Right lobe of liver (tissue), 6 donors: ENCODE results near the gene PAPOLB. TPM values are rescaled to one million over a fixed set of nuclear protein-coding genes. Genes with fewer than 3 reads are reported as not detected.

Experiments
- ATAC-seq, 4 donors: fragments of 200-7000 bp; cut with Tn5 transposase; one replicate each; pipeline ENCODE4 v1.9.1; 2020; ENCODE audit warnings: mild to moderate bottlenecking in 4 of 4, moderate library complexity in 4 of 4
- DNase-seq, 3 donors: peaks; one replicate each; pipeline ENCODE4 v3.0.0-alpha.2; 2020
- H3K27ac ChIP-seq, 3 donors: fragments of 200-600 bp; one replicate each; pipeline ENCODE4 v1.8.0; 2022
- H3K27me3 ChIP-seq, 2 donors: fragments of 200-600 bp; one replicate each; pipeline ENCODE4 v1.8.0; 2022
- H3K36me3 ChIP-seq, 4 donors: fragments of 200-600 bp; sonication (generic) in 1 of 4; one replicate each; pipeline versions ENCODE4 v1.5.1 to v1.8.0; 2017 to 2022; ENCODE audit warnings: control low read depth in 1 of 4
- H3K4me1 ChIP-seq, 4 donors: fragments of 200-600 bp; sonication (generic) in 1 of 4; one replicate each; pipeline versions ENCODE4 v1.5.1 to v1.8.0; 2017 to 2022; ENCODE audit warnings: control low read depth in 1 of 4
- H3K4me3 ChIP-seq, 3 donors: fragments of 200-600 bp; one replicate each; pipeline ENCODE4 v1.8.0; 2022
- H3K9me3 ChIP-seq, 4 donors: fragments of 200-600 bp; sonication (generic) in 1 of 4; one replicate each; pipeline versions ENCODE4 v1.5.1 to v1.8.0; 2017 to 2022; ENCODE audit warnings: control low read depth in 1 of 4
- CTCF ChIP-seq, 4 donors: fragments of 200-600 bp in 3 of 4; fragments of 450-650 bp in 1 of 4; IDR thresholded peaks; one replicate each; pipeline versions ENCODE4 v1.5.1 to v1.8.0; 2016 to 2022; ENCODE audit warnings: antibody characterized with exemption in 4 of 4, mild to moderate bottlenecking in 2 of 4
- POLR2A ChIP-seq: fragments of 450-650 bp; IDR thresholded peaks from one replicate; pipeline ENCODE4 v1.6.1; 2017; ENCODE audit warnings: antibody characterized with exemption, mild to moderate bottlenecking
- WGBS: methylation state at CpG from one replicate; pipeline ENCODE4 v1.1.6; 2018; ENCODE audit warnings: low coverage, low lambda C conversion rate; ENCODE audit not compliant: insufficient coverage; ENCODE audit errors: missing lambda C conversion rate; 5-methylcytosine and 5-hydroxymethylcytosine counted together
- intact Hi-C, 2 donors: fragments of 100-400 bp; cut with DNase I; formaldehyde crosslinking; loops; one replicate each; pipeline versions ENCODE4 v1.11.2 to v1.14.1; 2022
- total RNA-seq, 6 experiments: library from RNA; depleted of rRNA in 2 of 6; stranded (reverse); fragments of >200 nt in 2 of 6; fragmentation: NEBNext Ultra II Directional in 3 of 6; extraction: Animal tissue kit (Norgen Biotek cat#: 25700) in 3 of 6; gene quantifications; one replicate each; pipeline versions ENCODE4 v1.1.0 to v1.2.4, GENCODE V29; 2016 to 2023
- donor health status: DM: no; HTN: yes; CAD: no.
- donor health status: DM: no; HTN: no; CAD: no.
- donor health status: DM: no; HTN: no; CAD: no.
- donor health status: DM: no; HTN: yes; CAD: no.
- donor health status: DM: no; HTN: yes; CAD: no.

Gene PAPOLB
- total RNA-seq, 6 experiments from 2014 or later = not detected

- Histone ChIP-seq H3K36me3 (no peaks in the 10 kb centered on the region), H3K9me3 (no peaks in the 10 kb centered on the region), H3K4me3 (no peak overlapping the region), H3K27me3 (no peaks in the 10 kb centered on the region), H3K27ac (no peak overlapping the region), H3K4me1 (no peaks in the 10 kb centered on the region)
- TF ChIP-seq CTCF (IDR thresholded peaks at IDR 0.05) (no peak), POLR2A (no peak)
- intact Hi-C loops = no loop called here
- no peak for DNase-seq
- WGBS = no CpG with 5 or more reads among the region's 39 CpGs
- ATAC-seq = no peak
Measured at GRCh38 chr7:4819560-4820404, 42.0 kb downstream of the PAPOLB start.

GRCh38 chr7:4818000-4818794, 43.6 kb downstream of the PAPOLB start:
- no peak overlapping the region for H3K4me3 ChIP-seq

GRCh38 chr7:4817178-4817901, 44.5 kb downstream of the PAPOLB start:
- no peaks in the 10 kb centered on the region for H3K9me3 ChIP-seq
- H3K36me3 ChIP-seq = no peaks in the 10 kb centered on the region
- no peak for ATAC-seq
- no peaks in the 10 kb centered on the region for H3K27me3 ChIP-seq
- no peak overlapping the region for H3K27ac ChIP-seq
- H3K4me1 ChIP-seq = no peaks in the 10 kb centered on the region
- H3K4me3 ChIP-seq = no peak overlapping the region
- intact Hi-C loops = no loop called here
- peak in 1 of 3 donors; percentile 46 for DNase-seq
- WGBS = 71% methylated on average over 11 of the region's 38 CpGs
- no peak for TF ChIP-seq CTCF (IDR thresholded peaks at IDR 0.05)
- no peak for TF ChIP-seq POLR2A

More at GRCh38 chr7:4818000-4818794, 43.6 kb downstream of the PAPOLB start:
- intact Hi-C loops = no loop called here
- TF ChIP-seq POLR2A (no peak), CTCF (IDR thresholded peaks at IDR 0.05) (no peak)
- Histone ChIP-seq H3K9me3 (no peaks in the 10 kb centered on the region), H3K4me1 (no peaks in the 10 kb centered on the region), H3K27me3 (no peaks in the 10 kb centered on the region), H3K36me3 (no peaks in the 10 kb centered on the region), H3K27ac (no peak overlapping the region)
- peak in 1 of 3 donors; percentile 47 for DNase-seq
- peak in 1 of 4 donors; percentile 17 for ATAC-seq
- no CpG with 5 or more reads among the region's 32 CpGs for WGBS

- Histone ChIP-seq H3K27me3 (no peaks in the 10 kb centered on the region), H3K9me3 (no peaks in the 10 kb centered on the region), H3K4me1 (no peaks in the 10 kb centered on the region), H3K4me3 (no peak overlapping the region), H3K27ac (no peak overlapping the region), H3K36me3 (no peaks in the 10 kb centered on the region)
- intact Hi-C loops = no loop called here
- TF ChIP-seq POLR2A = no peak
- no peak for TF ChIP-seq CTCF (IDR thresholded peaks at IDR 0.05)
- WGBS = no CpG with 5 or more reads among the region's 26 CpGs
- DNase-seq = no peak
- no peak for ATAC-seq
Measured at GRCh38 chr7:4816419-4817080, 45.3 kb downstream of the PAPOLB start.
